ENCODE data around the gene C11orf24.

Gene C11orf24

DNA sequence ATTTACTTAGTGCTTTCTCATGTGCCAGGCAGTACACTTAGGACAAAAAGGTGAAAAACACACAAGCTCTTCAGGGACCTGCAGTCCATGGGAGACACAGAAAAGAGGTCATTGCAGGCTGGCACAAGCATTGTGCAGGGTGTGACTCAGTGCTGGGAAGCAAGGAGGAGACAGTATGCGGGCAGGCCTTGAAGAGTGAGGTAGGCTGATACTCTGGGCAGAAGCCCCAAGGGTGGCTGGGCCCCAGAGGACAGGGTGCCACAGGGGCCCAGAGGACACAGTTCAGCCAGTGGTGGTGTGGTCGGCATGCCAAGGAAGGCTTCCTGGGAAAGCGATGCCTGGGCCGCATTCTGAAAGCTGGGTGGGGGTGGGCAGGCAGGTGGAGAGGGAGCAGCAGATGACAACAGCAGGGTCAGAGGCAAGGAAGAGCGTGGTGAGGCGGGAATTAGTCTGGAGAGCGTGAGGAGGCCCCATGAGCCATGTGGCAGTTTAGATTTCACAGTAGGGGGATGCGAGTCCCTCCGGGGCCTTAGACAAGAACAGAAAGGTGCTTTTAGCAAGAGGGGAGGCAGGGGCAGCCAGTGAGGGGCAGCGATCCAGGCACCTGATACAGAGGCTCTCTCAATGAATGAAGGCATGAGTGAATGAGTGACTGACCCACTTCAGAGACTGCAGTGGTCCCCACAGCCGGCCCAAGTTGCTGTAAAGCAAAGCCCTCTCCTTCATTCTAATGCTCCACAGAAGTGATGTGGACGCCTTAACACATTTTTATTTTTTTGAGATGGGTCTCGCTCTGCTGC lies 6.8 kb downstream of the C11orf24 start:
- no peaks in the 10 kb centered on the region for H3K9me3 ChIP-seq (ENCODE audit: control insufficient read depth, insufficient read depth, low read depth, low read length)
- H3K27ac ChIP-seq (ENCODE audit: extremely low read depth, low read depth, low read length): no peak overlapping the region
- ChIA-PET POLR2A (no interaction called here), CTCF (interaction anchor here (1.9 to 3.3 kb wide), 2 partner anchors 7 to 34 kb away, joined by 10 to 16 read pairs; no protein-coding TSS in a partner anchor)
- H3K36me3 ChIP-seq (ENCODE audit: control insufficient read depth in 2 of 2, insufficient read depth in 1 of 2, low read length in 2 of 2): peaks cover 0 to 86% of the 10 kb centered on the region in 2 experiments; a peak in 1 of 3 replicates
- H3K4me3 ChIP-seq (ENCODE audit: low read depth, low read length): no peak overlapping the region
- no peaks in the 10 kb centered on the region for H3K4me1 ChIP-seq (ENCODE audit: control insufficient read depth, insufficient read depth, low read length)
- TF ChIP-seq ZSCAN30 (tag by site-specific recombination; IDR thresholded peaks at IDR 0.05) (no peak), ZNF184 (tag by site-specific recombination; IDR thresholded peaks at IDR 0.05) (no peak), ZNF202 (tag by site-specific recombination; IDR thresholded peaks at IDR 0.05; ENCODE audit: borderline replicate concordance) (no peak), ZNF114 (tag by site-specific recombination; IDR thresholded peaks at IDR 0.05) (no peak), ZNF48 (tag by site-specific recombination; IDR thresholded peaks at IDR 0.05) (no peak), ZNF654 (tag by site-specific recombination; IDR thresholded peaks at IDR 0.05; ENCODE audit: low read depth) (no peak), KLF10 (tag by site-specific recombination; IDR thresholded peaks at IDR 0.05) (no peak), ZNF146 (tag by site-specific recombination; IDR thresholded peaks at IDR 0.05) (no peak), ZNF423 (tag by site-specific recombination; IDR thresholded peaks at IDR 0.05) (no peak), SP3 (tag by site-specific recombination; IDR thresholded peaks at IDR 0.05) (no peak), ZBTB17 (tag by site-specific recombination; IDR thresholded peaks at IDR 0.05) (no peak), SETDB1 (IDR thresholded peaks at IDR 0.05; ENCODE audit: insufficient read length, low read length) (no peak), ZNF837 (tag by site-specific recombination; IDR thresholded peaks at IDR 0.05) (no peak), ZNF843 (tag by site-specific recombination; IDR thresholded peaks at IDR 0.05) (no peak)
- TF ChIP-seq, protein P1, sequence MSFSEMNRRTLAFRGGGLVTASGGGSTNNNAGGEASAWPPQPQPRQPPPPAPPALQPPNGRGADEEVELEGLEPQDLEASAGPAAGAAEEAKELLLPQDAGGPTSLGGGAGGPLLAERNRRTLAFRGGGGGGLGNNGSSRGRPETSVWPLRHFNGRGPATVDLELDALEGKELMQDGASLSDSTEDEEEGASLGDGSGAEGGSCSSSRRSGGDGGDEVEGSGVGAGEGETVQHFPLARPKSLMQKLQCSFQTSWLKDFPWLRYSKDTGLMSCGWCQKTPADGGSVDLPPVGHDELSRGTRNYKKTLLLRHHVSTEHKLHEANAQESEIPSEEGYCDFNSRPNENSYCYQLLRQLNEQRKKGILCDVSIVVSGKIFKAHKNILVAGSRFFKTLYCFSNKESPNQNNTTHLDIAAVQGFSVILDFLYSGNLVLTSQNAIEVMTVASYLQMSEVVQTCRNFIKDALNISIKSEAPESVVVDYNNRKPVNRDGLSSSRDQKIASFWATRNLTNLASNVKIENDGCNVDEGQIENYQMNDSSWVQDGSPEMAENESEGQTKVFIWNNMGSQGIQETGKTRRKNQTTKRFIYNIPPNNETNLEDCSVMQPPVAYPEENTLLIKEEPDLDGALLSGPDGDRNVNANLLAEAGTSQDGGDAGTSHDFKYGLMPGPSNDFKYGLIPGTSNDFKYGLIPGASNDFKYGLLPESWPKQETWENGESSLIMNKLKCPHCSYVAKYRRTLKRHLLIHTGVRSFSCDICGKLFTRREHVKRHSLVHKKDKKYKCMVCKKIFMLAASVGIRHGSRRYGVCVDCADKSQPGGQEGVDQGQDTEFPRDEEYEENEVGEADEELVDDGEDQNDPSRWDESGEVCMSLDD (tag by site-specific recombination; IDR thresholded peaks at IDR 0.05): no peak
- TF ChIP-seq, protein P2, sequence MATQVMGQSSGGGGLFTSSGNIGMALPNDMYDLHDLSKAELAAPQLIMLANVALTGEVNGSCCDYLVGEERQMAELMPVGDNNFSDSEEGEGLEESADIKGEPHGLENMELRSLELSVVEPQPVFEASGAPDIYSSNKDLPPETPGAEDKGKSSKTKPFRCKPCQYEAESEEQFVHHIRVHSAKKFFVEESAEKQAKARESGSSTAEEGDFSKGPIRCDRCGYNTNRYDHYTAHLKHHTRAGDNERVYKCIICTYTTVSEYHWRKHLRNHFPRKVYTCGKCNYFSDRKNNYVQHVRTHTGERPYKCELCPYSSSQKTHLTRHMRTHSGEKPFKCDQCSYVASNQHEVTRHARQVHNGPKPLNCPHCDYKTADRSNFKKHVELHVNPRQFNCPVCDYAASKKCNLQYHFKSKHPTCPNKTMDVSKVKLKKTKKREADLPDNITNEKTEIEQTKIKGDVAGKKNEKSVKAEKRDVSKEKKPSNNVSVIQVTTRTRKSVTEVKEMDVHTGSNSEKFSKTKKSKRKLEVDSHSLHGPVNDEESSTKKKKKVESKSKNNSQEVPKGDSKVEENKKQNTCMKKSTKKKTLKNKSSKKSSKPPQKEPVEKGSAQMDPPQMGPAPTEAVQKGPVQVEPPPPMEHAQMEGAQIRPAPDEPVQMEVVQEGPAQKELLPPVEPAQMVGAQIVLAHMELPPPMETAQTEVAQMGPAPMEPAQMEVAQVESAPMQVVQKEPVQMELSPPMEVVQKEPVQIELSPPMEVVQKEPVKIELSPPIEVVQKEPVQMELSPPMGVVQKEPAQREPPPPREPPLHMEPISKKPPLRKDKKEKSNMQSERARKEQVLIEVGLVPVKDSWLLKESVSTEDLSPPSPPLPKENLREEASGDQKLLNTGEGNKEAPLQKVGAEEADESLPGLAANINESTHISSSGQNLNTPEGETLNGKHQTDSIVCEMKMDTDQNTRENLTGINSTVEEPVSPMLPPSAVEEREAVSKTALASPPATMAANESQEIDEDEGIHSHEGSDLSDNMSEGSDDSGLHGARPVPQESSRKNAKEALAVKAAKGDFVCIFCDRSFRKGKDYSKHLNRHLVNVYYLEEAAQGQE (tag by site-specific recombination; IDR thresholded peaks at IDR 0.05): no peak
- TF ChIP-seq, protein P3, sequence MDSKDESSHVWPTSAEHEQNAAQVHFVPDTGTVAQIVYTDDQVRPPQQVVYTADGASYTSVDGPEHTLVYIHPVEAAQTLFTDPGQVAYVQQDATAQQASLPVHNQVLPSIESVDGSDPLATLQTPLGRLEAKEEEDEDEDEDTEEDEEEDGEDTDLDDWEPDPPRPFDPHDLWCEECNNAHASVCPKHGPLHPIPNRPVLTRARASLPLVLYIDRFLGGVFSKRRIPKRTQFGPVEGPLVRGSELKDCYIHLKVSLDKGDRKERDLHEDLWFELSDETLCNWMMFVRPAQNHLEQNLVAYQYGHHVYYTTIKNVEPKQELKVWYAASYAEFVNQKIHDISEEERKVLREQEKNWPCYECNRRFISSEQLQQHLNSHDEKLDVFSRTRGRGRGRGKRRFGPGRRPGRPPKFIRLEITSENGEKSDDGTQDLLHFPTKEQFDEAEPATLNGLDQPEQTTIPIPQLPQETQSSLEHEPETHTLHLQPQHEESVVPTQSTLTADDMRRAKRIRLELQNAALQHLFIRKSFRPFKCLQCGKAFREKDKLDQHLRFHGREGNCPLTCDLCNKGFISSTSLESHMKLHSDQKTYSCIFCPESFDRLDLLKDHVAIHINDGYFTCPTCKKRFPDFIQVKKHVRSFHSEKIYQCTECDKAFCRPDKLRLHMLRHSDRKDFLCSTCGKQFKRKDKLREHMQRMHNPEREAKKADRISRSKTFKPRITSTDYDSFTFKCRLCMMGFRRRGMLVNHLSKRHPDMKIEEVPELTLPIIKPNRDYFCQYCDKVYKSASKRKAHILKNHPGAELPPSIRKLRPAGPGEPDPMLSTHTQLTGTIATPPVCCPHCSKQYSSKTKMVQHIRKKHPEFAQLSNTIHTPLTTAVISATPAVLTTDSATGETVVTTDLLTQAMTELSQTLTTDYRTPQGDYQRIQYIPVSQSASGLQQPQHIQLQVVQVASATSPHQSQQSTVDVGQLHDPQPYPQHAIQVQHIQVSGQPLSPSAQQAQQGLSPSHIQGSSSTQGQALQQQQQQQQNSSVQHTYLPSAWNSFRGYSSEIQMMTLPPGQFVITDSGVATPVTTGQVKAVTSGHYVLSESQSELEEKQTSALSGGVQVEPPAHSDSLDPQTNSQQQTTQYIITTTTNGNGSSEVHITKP (tag by site-specific recombination; IDR thresholded peaks at IDR 0.05): no peak

Data from HEK293 (cell line).